Activated T-cell treated with anti-CD3 and anti-CD28 coated beads, Interleukin-2, amount 50 U/mL, for 72 hours (primary cell): ENCODE results near the gene SGIP1. TPM values are rescaled to one million over a fixed set of nuclear protein-coding genes. Genes with fewer than 3 reads are reported as not detected.
"Not testable (repeated sequence)": the region's sequence is repeated elsewhere in the genome, so short reads cannot be mapped to it uniquely, and the experiment has no call there.

Experiments used
- ATAC-seq, 2 donors: fragments of 150-1000 bp; cut with Tn5 transposase; replicated peaks in 1 of 2; 2 replicates each; pipeline ENCODE4 v1.10.0; 2021; ENCODE audit warnings: moderate library complexity in 2 of 2, mild to moderate bottlenecking in 1 of 2
- DNase-seq, 2 donors: peaks; one replicate each; pipeline ENCODE4 v3.0.0; 2021 to 2022; ENCODE audit warnings: mixed read lengths in 1 of 2
- H3K27ac Mint-ChIP-seq: one replicate; pipeline ENCODE4 v1.8.0; 2022; ENCODE audit warnings: mild to moderate bottlenecking, moderate library complexity, mixed read lengths
- H3K27me3 Mint-ChIP-seq: one replicate; pipeline ENCODE4 v1.8.0; 2022; ENCODE audit warnings: low read depth, mixed read lengths
- H3K36me3 Mint-ChIP-seq, 2 donors: one replicate each; pipeline ENCODE4 v1.8.0; 2022; ENCODE audit warnings: mixed read lengths in 2 of 2, mild to moderate bottlenecking in 1 of 2; ENCODE audit not compliant: insufficient read depth in 2 of 2
- H3K4me1 Mint-ChIP-seq: one replicate; pipeline ENCODE4 v1.8.0; 2022; ENCODE audit warnings: low read depth, mixed read lengths
- H3K4me3 Mint-ChIP-seq, 2 donors: one replicate each; pipeline ENCODE4 v1.8.0; 2022; ENCODE audit warnings: mild to moderate bottlenecking in 2 of 2, mixed read lengths in 2 of 2, moderate library complexity in 2 of 2
- H3K9me3 Mint-ChIP-seq, 2 donors: one replicate each; pipeline ENCODE4 v1.8.0; 2022; ENCODE audit warnings: mixed read lengths in 2 of 2
- total RNA-seq, 2 donors: library from RNA; stranded (reverse); gene quantifications; one replicate each; pipeline ENCODE4 v1.2.3, GENCODE V29; 2022

The SGIP1 gene
- total RNA-seq, 2 donors from 2014 or later: 0.31 TPM; not detected in 1

- Mint-ChIP-seq H3K9me3 (no peaks in the 10 kb centered on the region), H3K4me1 (no peaks in the 10 kb centered on the region), H3K4me3 (no peak overlapping the region), H3K27me3 (peaks cover 10% of the 10 kb centered on the region), H3K36me3 (no peaks in the 10 kb centered on the region), H3K27ac (no peak overlapping the region)
- DNase-seq: no peak
- no peak for ATAC-seq
Observed at GRCh38 chr1:66576645-66577044, 42.7 kb downstream of the SGIP1 start.

DNA sequence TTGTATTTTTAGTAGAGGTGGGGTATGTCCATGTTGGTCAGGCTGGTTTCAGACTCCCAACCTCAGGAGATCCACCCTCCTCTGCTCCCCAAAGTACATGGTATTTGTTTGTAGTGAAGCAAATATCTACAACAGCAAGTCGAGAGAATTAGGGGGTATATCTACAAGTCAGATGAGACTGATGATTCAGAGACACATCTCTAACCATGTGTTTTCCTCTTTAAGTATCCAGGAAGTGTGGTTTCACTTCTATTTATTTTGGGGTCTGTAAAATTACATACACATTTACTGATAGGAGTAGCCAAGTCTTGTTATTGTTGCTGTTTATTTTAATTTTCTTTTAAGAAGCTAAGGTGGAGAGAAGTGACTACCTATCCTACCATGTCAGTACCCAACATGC is 44.9 kb downstream of the SGIP1 start:
- Mint-ChIP-seq H3K27ac (no peak overlapping the region), H3K4me3 (no peak overlapping the region), H3K36me3 (no peaks in the 10 kb centered on the region), H3K9me3 (no peaks in the 10 kb centered on the region), H3K4me1 (no peaks in the 10 kb centered on the region), H3K27me3 (peaks cover 15% of the 10 kb centered on the region)
- DNase-seq: no peak
- no peak for ATAC-seq

GRCh38 chr1:66580081-66580480 is 46.1 kb downstream of the SGIP1 start:
- no peak overlapping the region for H3K4me3 Mint-ChIP-seq
- no peaks in the 10 kb centered on the region for H3K9me3 Mint-ChIP-seq
- H3K27me3 Mint-ChIP-seq: peaks cover 15% of the 10 kb centered on the region
- H3K4me1 Mint-ChIP-seq: no peaks in the 10 kb centered on the region
- no peaks in the 10 kb centered on the region for H3K36me3 Mint-ChIP-seq
- no peak for ATAC-seq
- DNase-seq: no peak
- H3K27ac Mint-ChIP-seq: no peak overlapping the region

DNA sequence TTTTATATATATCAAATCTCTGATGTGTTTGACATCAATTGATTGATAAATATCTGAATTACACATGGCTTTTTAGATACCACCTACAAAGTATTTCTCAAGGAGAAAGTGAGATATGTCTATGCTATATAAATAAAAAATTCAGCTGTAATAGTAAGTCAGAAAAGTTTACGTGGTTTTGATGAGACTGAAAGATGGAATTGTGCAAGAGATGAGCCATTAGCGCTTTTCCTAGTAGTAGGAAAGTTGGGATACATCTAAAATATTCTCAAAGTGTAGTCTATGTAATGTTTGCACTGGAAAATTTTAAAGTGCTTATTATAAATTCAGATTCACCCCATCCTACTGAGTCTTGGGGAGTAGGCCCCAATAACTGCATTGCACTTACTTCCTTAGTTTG is 49.1 kb downstream of the SGIP1 start:
- no peak overlapping the region for H3K4me3 Mint-ChIP-seq
- H3K36me3 Mint-ChIP-seq: no peaks in the 10 kb centered on the region
- no peak for DNase-seq
- no peaks in the 10 kb centered on the region for H3K9me3 Mint-ChIP-seq
- peaks cover 15% of the 10 kb centered on the region for H3K27me3 Mint-ChIP-seq
- no peaks in the 10 kb centered on the region for H3K4me1 Mint-ChIP-seq
- ATAC-seq: no peak
- no peak overlapping the region for H3K27ac Mint-ChIP-seq

GRCh38 chr1:66585002-66585401 is 51.0 kb downstream of the SGIP1 start:
- H3K27me3 Mint-ChIP-seq: peaks cover 10% of the 10 kb centered on the region
- H3K4me1 Mint-ChIP-seq: no peaks in the 10 kb centered on the region
- no peak overlapping the region for H3K27ac Mint-ChIP-seq
- H3K4me3 Mint-ChIP-seq: no peak overlapping the region
- H3K36me3 Mint-ChIP-seq: no peaks in the 10 kb centered on the region
- no peaks in the 10 kb centered on the region for H3K9me3 Mint-ChIP-seq
- DNase-seq (no peak), ATAC-seq (no peak)

DNA sequence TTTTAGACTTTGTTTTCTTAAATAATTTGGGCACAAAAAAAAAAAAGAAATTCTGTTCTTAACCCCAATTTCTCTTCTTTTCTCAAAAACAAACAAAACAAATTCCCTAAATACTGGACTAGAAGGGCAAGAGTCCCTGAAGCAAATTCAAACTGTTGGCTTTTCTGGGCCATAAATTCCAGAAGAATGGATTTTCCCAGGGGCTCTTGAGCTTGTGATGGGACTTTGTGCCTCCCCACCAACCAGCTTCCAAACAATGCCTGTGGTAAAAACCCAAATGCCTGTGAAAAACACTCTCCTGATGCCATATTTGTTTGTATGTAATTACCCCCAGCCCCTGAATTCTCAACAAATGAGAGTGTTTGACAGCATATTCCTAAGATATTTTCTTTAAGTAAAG is 55.4 kb downstream of the SGIP1 start:
- DNase-seq (no peak), ATAC-seq (no peak)
- peaks cover 2% of the 10 kb centered on the region for H3K27me3 Mint-ChIP-seq
- H3K4me1 Mint-ChIP-seq: no peaks in the 10 kb centered on the region
- no peak overlapping the region for H3K4me3 Mint-ChIP-seq
- H3K36me3 Mint-ChIP-seq: no peaks in the 10 kb centered on the region
- no peak overlapping the region for H3K27ac Mint-ChIP-seq
- H3K9me3 Mint-ChIP-seq: no peaks in the 10 kb centered on the region

DNA sequence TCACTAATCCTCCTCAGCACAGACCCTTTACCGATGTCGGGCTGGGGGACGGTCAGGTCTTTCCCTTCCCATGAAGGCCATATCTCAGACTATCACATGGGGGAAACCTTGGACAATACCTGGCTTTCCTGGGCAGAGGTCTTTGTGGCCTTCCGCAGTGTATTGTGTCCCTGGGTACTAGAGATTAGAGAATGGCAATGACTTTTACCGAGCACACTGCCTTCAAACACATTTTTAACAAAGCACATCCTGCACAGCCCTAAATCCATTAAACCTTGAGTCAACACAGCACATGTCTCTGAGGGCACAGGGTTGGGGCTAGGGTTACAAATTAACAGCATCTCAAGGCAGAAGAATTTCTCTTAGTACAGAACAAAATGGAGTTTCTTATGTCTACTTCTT is 58.2 kb downstream of the SGIP1 start:
- H3K4me1 Mint-ChIP-seq, H3K36me3 Mint-ChIP-seq, H3K27ac Mint-ChIP-seq, H3K9me3 Mint-ChIP-seq, H3K4me3 Mint-ChIP-seq, DNase-seq, ATAC-seq: not testable (repeated sequence)
- peaks cover 17% of the 10 kb centered on the region for H3K27me3 Mint-ChIP-seq

DNA sequence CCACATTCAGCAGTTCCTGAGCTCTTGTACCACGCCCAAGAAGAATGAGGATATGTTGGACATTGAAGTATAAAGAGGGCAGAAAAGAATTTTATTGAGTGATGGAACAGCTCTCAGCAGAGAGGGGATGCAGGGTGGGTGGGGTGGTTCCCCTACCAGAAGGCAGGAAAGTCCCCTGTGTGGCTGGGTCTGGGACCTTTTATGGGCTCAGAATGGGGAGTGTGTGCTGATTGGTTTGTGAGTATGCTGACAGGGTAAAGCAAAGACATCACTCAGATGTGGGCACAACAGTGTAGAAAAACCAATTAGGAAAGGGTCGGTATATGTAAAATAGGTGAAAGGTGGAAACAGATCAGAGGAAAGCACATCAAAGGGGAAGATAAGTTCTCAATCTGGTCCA is 62.2 kb downstream of the SGIP1 start:
- H3K27ac Mint-ChIP-seq: no peak overlapping the region
- H3K9me3 Mint-ChIP-seq: peaks cover 0 to 2% of the 10 kb centered on the region in 2 donors
- no peaks in the 10 kb centered on the region for H3K36me3 Mint-ChIP-seq
- H3K27me3 Mint-ChIP-seq: peaks cover 25% of the 10 kb centered on the region
- ATAC-seq (peak in 1 of 2 donors; percentile 44), DNase-seq (peak in 1 of 2 donors; percentile 2)
- peaks cover 9% of the 10 kb centered on the region for H3K4me1 Mint-ChIP-seq
- H3K4me3 Mint-ChIP-seq: no peak overlapping the region

GRCh38 chr1:66597500-66597899 is 63.5 kb downstream of the SGIP1 start:
- Mint-ChIP-seq H3K4me1 (peaks cover 9% of the 10 kb centered on the region), H3K36me3 (no peaks in the 10 kb centered on the region), H3K4me3 (no peak overlapping the region), H3K27me3 (peaks cover 25% of the 10 kb centered on the region), H3K9me3 (peaks cover 0 to 2% of the 10 kb centered on the region in 2 donors), H3K27ac (no peak overlapping the region)
- DNase-seq (no peak), ATAC-seq (no peak)

DNA sequence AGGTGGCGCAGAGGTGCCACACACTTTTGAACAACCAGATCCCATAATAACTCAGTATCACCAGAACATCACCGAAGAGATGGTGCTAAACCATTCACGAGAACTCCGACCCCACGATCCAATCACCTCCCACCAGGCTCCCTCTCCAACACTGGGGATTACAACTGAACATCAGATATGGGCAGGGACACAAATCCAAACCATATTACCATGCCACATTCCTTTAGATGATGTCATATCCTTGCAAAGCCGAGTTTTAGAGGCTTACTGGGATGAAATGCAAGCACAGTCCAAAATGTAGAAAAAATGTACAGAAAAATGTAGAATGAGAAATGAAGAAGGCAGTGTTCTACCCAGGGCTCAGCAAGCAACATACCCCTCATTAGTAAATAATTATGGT is 64.7 kb downstream of the SGIP1 start:
- H3K27me3 Mint-ChIP-seq: peaks cover 28% of the 10 kb centered on the region
- H3K36me3 Mint-ChIP-seq: no peaks in the 10 kb centered on the region
- H3K4me3 Mint-ChIP-seq: no peak overlapping the region
- peaks cover 9% of the 10 kb centered on the region for H3K4me1 Mint-ChIP-seq
- ATAC-seq (no peak), DNase-seq (no peak)
- peaks cover 0 to 2% of the 10 kb centered on the region in 2 donors for H3K9me3 Mint-ChIP-seq
- H3K27ac Mint-ChIP-seq: no peak overlapping the region

DNA sequence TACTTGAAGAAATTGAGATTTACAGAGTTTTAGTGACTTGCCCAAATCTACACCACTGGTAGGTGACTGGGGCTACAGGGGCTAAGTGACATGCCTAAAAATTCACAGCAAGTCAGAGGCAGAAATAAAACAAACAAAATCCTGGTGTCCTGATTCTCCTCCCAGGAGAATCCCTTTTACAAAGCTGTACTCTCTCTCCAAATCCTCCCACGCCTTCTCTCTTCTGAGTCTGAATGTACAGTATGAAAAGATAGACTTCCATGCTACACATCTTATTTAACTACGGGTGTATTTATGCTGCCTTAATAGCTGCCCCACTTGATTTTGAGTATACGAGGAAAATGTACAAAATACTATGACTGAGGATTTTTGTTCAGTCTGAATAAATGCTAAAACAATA is 65.4 kb downstream of the SGIP1 start:
- DNase-seq: no peak
- Mint-ChIP-seq H3K27me3 (peaks cover 31% of the 10 kb centered on the region), H3K36me3 (no peaks in the 10 kb centered on the region), H3K27ac (no peak overlapping the region), H3K4me3 (no peak overlapping the region), H3K4me1 (peaks cover 9% of the 10 kb centered on the region), H3K9me3 (peaks cover 0 to 2% of the 10 kb centered on the region in 2 donors)
- no peak for ATAC-seq

DNA sequence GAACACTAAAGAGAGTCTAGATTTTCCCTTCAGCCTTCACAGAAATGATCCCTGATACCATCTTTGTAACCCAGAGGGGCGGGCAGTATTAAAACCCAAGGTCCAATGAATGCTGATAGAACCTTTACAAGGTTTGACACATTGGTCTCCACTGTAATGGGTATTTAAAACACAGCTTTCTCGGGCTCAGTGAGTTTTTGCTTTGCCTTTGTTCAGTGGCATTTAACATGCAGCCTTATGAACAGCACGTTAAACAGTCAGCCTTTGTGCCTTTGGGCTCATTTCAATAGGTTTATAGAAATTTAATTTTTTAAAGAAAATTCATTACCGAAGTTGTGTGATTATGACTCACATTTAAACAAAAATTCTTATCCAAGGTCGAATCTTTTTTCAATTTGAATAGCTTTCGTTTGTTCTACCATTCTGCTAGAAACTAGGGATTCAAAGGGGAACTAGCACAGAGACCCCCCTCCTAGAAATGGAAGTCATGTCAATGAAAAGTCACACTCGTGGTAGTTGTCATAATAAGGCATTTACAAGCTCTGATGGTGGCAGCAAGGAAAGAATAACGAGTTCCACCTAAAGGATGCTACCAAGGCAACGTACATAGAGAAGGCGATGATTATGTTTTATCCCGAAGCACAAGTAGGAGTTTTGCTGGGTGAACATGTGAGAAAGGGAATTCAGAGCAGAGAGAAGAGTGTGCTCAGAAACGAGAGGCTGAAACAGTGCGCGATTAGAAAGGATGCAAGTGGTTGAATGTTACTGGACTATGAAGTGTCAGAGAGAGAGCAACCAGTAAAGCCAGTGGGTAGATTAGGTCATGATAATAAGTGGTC is 66.2 kb downstream of the SGIP1 start:
- Mint-ChIP-seq H3K36me3 (no peaks in the 10 kb centered on the region), H3K4me1 (peaks cover 9% of the 10 kb centered on the region), H3K27me3 (peaks cover 23% of the 10 kb centered on the region), H3K27ac (no peak overlapping the region), H3K4me3 (no peak overlapping the region), H3K9me3 (peaks cover 0 to 2% of the 10 kb centered on the region in 2 donors)
- ATAC-seq (no peak), DNase-seq (no peak)

DNA sequence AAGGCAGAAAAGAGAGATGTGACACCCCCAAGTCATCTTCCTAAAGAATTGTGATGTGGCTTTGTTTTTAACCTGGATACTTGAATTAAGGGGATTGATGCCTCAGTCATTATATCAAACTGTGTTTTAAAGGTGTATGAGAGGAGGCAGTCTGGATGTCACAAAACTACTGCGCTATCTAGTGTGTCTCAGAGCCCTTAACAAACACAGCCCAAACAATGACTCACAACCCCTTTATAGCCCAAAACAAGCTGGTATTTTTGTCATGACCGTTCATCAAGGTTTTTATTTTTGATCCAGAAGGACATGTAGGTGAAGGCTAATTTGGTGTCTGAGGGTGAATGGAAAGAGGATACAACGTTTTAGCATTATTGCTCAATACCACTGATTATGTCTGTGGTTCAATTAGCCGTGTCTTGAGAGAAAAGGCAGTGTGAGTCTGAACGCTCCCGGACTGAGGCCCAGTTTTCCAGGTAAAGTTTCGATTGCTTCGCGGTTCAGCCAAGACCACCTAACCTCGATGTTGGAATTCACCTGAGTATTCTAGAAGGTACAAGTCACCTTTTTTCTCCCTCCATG is 71.6 kb downstream of the SGIP1 start:
- Mint-ChIP-seq H3K9me3 (no peaks in the 10 kb centered on the region), H3K4me3 (no peak overlapping the region), H3K27ac (no peak overlapping the region), H3K4me1 (no peaks in the 10 kb centered on the region), H3K36me3 (no peaks in the 10 kb centered on the region), H3K27me3 (peaks cover 23% of the 10 kb centered on the region)
- DNase-seq: no peak
- no peak for ATAC-seq
